ENCODE results near the gene RBBP9.

GRCh38 chr20:18515973-18516372 lies 18.9 kb upstream of the RBBP9 start:
- TF ChIP-seq EZH2 (IDR thresholded peaks at IDR 0.05; ENCODE audit: borderline replicate concordance, low read depth, low read length, severe bottlenecking) (no peak), CTCF (IDR thresholded peaks at IDR 0.05; ENCODE audit: borderline replicate concordance, extremely low read depth, low read length, poor library complexity, severe bottlenecking) (no peak)
